GM10266 (cell line): ENCODE data around the gene CCDC50.

Experiments
- DNase-seq: peaks from one replicate; pipeline ENCODE4 v3.0.0; 2012; ENCODE audit errors: extremely low spot score
- TF ChIP-seq, protein P1 (sequence below): IDR thresholded peaks from 2 replicates; pipeline ENCODE4 v1.5.1; 2012; ENCODE audit warnings: mild to moderate bottlenecking, low read depth; ENCODE audit not compliant: control insufficient read depth, insufficient read depth; ENCODE audit errors: missing control alignments

Gene CCDC50

DNA sequence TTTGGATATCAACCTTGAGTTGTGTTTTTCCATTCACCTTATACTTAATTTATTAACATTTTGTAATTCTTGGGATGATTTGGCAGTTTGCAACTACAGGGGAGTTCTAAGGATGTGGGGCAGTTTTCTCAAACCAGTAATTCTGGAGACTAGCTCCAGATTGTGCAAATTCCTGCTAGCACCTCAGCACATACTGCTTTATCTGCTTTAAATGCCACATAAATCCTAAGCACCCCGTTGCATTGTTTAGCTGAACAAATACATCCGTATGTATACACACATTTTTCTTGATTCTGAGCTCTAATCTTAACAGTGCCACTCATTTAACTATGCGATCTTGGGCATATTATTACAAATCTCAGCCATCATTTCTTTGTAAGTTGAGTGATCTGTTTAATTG, 18.0 kb downstream of the CCDC50 start:
- no peak for DNase-seq
- TF ChIP-seq, protein P1, sequence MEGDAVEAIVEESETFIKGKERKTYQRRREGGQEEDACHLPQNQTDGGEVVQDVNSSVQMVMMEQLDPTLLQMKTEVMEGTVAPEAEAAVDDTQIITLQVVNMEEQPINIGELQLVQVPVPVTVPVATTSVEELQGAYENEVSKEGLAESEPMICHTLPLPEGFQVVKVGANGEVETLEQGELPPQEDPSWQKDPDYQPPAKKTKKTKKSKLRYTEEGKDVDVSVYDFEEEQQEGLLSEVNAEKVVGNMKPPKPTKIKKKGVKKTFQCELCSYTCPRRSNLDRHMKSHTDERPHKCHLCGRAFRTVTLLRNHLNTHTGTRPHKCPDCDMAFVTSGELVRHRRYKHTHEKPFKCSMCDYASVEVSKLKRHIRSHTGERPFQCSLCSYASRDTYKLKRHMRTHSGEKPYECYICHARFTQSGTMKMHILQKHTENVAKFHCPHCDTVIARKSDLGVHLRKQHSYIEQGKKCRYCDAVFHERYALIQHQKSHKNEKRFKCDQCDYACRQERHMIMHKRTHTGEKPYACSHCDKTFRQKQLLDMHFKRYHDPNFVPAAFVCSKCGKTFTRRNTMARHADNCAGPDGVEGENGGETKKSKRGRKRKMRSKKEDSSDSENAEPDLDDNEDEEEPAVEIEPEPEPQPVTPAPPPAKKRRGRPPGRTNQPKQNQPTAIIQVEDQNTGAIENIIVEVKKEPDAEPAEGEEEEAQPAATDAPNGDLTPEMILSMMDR = no peak

DNA sequence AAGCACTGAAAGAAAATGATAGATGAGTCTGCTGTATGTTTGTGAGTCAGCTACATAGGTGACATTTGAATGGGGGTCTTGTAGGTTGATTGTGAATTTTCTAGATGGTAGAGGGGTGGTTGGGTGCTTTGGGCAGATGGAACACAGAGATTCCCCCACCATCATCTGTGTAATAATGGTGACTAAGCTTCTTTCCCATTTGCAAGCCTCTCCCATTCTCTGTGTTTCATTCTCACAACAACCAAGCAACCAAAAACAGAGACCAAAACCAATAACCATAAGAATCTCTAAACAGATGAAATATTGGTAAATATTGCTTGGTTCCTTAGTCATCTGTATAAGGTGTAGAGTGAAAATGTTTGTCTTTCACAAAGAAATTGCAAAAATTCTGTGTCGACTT, 18.9 kb downstream of the CCDC50 start:
- DNase-seq = no peak
- TF ChIP-seq, protein P1 = no peak

DNA sequence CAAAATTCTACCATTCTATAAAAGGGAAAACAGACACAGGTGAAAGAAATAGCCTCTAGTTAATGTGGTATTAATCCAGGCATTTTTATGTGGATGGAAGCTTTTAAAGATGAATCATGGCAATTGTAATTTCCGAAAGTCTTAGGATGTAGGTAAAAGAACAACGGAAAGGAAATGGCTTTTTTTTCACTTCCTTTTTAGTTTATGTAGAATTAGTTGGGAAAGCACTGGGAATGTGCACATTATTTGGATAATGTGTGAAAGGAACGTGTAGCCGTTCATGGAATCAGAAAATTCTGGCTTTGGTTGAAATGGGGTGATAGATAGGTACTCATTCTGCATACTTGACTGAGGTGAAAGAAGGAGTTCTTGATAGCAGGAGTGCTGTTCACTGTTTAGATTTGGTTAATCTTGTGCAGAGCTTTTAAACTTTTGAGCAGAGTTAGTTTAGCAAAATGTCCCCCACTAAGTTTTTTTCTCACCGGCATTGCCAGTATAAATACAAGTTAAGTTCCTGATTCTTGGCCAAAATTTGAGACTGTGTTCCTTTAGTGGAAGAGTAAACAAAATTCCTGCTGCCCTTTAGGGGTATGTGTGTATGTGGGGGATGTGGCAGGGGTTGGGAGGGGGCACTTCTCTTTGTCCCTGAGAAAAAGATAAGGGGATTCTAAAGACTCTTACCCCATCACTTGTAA, 21.3 kb downstream of the CCDC50 start:
- DNase-seq = no peak
- TF ChIP-seq, protein P1 = no peak

DNA sequence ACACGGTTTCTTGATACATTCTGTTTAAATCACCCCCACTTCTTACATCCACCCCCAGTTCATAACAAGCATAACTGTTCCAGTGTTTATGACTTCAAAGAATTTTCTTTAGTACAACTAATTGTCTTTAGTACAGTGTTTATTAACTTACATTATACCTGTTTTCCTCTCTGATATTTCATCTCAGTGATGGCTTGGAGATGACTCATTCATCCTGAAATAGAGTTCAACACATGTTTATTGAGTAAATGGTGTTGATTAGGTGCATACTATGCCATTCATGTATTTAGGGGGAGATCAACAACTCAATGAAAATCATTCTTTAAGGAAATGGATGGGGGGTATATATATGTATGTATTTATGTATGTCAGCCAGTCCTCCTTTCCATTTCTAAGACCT, 22.8 kb downstream of the CCDC50 start:
- DNase-seq = no peak
- TF ChIP-seq, protein P1 = no peak

DNA sequence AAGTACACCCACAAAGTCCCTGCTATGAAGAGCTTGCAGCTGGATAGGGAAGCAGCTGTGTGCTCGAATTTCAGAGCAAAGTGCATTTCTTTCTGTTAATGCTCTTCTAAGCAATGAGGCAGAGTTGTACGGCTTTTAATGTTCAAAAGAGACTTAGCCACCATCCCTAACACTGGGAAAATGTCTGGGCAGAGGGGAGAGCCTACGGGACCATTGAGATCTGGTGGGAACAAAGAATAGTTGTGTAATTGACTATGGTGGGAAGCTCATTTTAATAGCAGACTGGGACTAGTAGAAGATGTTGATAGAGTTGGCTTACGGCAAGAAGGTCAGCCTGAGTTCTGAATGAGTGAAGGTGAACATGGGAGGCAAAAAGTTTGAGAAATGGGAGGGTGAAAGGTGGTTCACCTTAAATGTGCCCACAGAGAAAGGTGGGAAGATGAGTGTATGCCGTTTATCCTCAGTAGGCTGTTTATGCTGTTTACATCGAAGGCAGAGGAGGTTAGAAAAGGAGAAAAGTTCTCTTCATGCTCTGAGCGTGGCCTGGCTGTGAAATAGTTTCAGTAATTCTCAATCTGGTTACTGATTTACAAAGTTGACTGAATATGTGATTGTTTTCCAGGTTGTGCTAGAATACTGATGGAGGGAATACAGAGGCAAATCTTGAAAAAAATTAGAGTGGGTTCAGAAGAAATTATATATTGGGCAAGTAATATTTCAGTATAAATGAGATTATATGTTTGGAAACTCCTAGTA, 24.0 kb downstream of the CCDC50 start:
- DNase-seq = no peak
- TF ChIP-seq, protein P1 = no peak

DNA sequence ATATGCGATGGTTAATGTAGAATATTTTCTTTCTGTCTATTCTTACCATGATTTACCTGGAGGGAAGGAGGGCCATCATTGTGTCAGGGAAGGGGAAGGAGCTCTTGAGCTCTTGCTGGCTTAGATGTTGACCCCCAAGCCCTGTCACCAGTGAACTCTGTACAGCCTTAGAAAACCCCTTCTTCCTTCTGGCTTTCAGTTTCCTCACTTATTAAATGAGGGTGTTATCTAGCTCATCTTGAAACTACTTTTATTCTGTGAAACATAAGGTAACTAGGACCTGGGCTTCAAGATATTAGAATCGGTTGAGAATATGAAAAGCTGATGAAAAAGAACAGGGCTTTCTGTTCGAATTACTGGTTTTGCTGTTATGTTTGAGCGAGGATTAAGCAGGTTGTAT, 26.2 kb downstream of the CCDC50 start:
- DNase-seq = peak; percentile 48
- TF ChIP-seq, protein P1 = no peak

DNA sequence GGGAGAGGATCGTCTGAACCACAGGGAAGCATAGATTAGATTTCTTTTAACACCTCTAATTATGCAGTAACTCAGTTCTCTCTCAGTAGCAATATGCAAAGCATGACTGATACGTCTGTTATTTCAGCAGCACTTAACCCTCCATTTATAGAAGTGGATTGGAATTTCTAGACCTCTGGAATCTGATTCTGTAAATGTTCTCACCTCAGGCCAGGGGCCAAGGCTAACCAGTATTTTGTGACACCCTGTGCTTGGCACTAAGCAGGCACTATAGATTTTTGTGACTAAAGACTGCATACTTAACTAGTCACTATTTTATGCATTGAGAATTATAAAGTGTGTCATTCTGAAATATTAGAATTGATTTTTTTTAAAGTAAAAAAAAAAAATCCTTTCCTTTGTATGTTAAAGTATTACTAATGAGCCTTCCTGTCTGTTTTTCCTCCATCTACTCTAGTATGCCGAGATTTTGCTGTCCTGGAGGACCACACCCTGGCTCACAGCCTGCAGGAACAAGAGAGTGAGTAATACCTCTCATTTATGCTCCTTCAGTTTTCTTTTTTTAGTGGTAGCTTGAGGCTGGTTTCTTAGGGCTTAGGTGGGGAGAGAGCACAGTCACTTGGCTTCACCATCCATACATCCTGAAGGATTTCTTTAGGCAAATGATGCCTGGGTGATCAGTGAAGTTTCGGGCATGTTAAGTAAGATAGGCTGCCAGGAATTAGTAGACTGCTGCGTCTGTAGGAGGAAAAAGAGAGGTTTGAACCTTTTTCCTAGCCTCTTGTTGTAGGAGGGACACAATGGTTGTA, 27.6 kb downstream of the CCDC50 start:
- TF ChIP-seq, protein P1 = no peak
- no peak for DNase-seq
